Effector memory CD8-positive, alpha-beta T cell (primary cell): ENCODE measurements around the gene CCL3.
A peak's percentile ranks its signal among the peaks of the same experiment; 100 is the strongest.
"Not testable (repeated sequence)": the region's sequence is repeated elsewhere in the genome, so short reads cannot be mapped to it uniquely, and the experiment has no call there.

ENCODE experiments used
- ATAC-seq: fragments of 150-1000 bp; cut with Tn5 transposase; replicated peaks from 2 replicates; pipeline ENCODE4 v1.10.0; 2021; ENCODE audit warnings: mild to moderate bottlenecking, moderate library complexity
- DNase-seq, 3 experiments: peaks; one replicate each; pipeline ENCODE4 v3.0.0; 2021
- H3K27ac Mint-ChIP-seq, 2 donors: one replicate each; pipeline ENCODE4 v1.8.0; 2022; ENCODE audit warnings: mild to moderate bottlenecking in 2 of 2, mixed read lengths in 2 of 2, moderate library complexity in 2 of 2
- H3K27me3 Mint-ChIP-seq, 2 donors: one replicate each; pipeline ENCODE4 v1.8.0; 2022; ENCODE audit warnings: mixed read lengths in 2 of 2
- H3K36me3 Mint-ChIP-seq: one replicate; pipeline ENCODE4 v1.8.0; 2022; ENCODE audit warnings: mild to moderate bottlenecking, moderate library complexity, mixed read lengths; ENCODE audit not compliant: insufficient read depth
- H3K4me1 Mint-ChIP-seq, 2 donors: one replicate each; pipeline ENCODE4 v1.8.0; 2022; ENCODE audit warnings: low read depth in 2 of 2, mixed read lengths in 2 of 2
- H3K4me3 Mint-ChIP-seq, 2 donors: one replicate each; pipeline ENCODE4 v1.8.0; 2022; ENCODE audit warnings: mild to moderate bottlenecking in 2 of 2, mixed read lengths in 2 of 2, moderate library complexity in 2 of 2
- H3K9me3 Mint-ChIP-seq, 2 donors: one replicate each; pipeline ENCODE4 v1.8.0; 2022; ENCODE audit warnings: mixed read lengths in 2 of 2

Gene CCL3

DNA sequence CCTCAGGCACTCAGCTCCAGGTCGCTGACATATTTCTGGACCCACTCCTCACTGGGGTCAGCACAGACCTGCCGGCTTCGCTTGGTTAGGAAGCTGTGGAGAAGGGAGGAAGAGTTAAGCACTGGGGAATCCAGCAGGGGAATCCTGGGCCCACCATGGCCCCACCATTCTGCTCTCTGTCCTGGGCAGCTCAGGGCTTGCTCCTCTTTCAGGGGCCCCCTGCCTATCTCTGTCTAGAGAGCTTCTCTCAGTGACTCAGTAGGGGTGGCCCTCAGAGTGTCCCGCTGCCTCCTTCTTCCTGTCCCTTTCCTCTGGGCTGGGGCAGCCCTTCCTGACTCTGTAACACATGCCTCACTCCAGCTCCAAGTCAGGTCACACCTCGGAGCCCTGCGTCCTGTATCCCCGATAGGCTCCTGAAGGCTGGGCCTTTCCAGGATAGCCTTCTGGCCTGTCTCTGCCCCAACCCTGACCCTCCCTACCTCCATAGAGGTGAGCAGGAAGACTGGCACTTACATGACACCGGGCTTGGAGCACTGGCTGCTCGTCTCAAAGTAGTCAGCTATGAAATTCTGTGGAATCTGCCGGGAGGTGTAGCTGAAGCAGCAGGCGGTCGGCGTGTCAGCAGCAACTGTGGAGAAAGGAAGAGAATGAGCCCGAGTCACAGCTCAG, 1.1 kb downstream of the CCL3 start:
- H3K27me3 Mint-ChIP-seq: no peaks in the 10 kb centered on the region
- peak overlapping the region; percentile 96 to 99 for H3K27ac Mint-ChIP-seq
- no peaks in the 10 kb centered on the region for H3K9me3 Mint-ChIP-seq
- peak overlapping the region; percentile 65 to 78 for H3K4me3 Mint-ChIP-seq
- DNase-seq (no peak), ATAC-seq (no peak)
- peaks cover 14% of the 10 kb centered on the region for H3K36me3 Mint-ChIP-seq
- peaks cover 58 to 81% of the 10 kb centered on the region in 2 donors for H3K4me1 Mint-ChIP-seq

DNA sequence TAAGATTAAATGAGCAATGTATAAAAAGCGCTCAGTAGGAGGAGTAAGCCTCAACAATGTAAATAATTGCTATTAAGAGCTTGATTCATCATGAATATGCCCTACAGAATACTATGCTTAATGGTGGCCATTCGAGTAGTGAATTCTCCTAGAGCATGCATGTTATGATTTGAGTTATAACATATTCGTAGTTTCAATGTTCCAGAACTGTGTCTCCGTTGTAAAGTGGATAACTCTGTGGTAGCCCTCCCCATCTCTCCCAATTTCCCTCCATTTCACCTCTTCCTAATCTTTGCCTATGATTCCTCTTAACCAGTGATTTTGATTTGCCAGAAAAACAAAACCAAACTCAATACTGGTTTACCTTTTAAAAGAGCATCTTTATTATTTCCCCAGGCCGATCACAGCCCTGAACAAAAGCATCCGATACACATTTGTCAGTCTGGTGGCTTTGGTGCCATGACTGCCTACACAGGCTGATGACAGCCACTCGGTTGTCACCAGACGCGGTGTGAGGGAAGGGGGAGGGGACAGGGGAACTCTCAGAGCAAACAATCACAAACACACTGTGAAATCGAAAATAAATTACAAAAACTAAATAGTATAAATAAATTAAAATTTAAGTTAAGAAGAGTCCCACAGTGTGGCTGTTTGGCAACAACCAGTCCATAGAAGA, 1.9 kb downstream of the CCL3 start:
- Mint-ChIP-seq H3K27ac (peak overlapping the region; percentile 96 to 99), H3K36me3 (peaks cover 14% of the 10 kb centered on the region), H3K4me3 (peak overlapping the region; percentile 65 to 78), H3K4me1 (peaks cover 59 to 83% of the 10 kb centered on the region in 2 donors)
- H3K9me3 Mint-ChIP-seq, H3K27me3 Mint-ChIP-seq: not testable (repeated sequence)
- ATAC-seq: peak; percentile 67
- peak; percentile 52 to 70 (median 55) for DNase-seq

DNA sequence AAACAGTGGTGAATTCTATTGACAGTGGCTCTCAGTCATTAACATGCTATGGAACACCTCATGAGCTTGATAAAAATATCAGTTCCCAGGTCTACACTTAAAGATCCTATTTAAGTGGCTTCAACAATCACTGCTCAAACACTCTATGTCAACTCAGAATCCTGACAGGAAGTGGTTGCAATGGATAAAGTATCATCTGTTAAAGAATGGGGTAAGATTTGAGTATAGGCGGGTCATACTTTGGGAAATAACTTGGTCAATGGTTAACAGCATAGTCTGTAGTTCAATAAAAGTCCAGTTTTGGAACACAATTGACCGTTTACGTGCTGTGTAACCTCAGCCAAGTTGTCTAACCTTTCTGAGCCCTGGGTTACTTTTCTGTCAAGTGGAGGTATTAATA, 2.5 kb downstream of the CCL3 start:
- Mint-ChIP-seq H3K4me3 (peak overlapping the region in 1 of 2 donors; percentile 65), H3K36me3 (peaks cover 18% of the 10 kb centered on the region), H3K4me1 (peaks cover 60 to 83% of the 10 kb centered on the region in 2 donors), H3K27ac (peak overlapping the region; percentile 96 to 99)
- not testable (repeated sequence) for H3K27me3 Mint-ChIP-seq, ATAC-seq, DNase-seq, H3K9me3 Mint-ChIP-seq

DNA sequence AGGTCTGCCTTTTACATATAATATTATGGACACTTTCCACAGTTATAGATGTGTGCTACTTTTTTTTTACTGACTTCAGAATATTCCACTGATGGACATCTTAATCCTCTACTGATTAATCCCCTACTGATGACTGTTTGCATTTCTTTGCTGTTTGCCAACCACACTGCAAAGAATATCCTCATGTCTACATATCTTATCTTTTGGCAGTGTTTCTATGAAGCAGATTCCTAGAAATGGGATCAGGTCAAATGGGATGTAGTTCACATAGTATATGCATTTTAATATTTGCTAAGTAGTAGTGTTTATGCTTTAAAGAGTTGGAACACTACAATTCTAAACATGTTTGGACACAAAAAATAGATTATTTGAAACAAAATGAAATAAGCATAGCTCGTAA, 3.2 kb downstream of the CCL3 start:
- Mint-ChIP-seq H3K9me3 (no peaks in the 10 kb centered on the region), H3K36me3 (peaks cover 24% of the 10 kb centered on the region), H3K4me1 (peaks cover 66 to 86% of the 10 kb centered on the region in 2 donors), H3K27me3 (no peaks in the 10 kb centered on the region), H3K27ac (peak overlapping the region in 1 of 2 donors; percentile 99), H3K4me3 (no peak overlapping the region)
- ATAC-seq: no peak
- no peak for DNase-seq

DNA sequence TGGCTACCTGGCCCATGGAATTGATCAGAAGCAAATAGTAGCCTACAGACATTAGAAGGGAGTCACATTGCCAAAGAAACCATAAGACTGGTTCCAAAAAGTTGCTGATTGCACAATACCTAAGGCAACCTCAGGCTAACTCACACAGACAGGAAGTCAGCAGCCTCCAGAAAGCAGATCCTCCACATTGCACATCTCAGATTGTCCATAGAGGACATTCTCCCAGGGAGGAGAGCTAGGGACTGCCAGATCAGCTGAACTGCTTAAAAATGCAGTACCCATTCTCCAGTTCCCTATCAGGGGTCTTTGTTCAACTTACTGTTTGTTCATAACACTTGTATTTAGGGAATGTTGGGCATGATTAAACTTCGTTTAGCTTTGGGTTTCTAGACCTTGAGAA, 4.2 kb downstream of the CCL3 start:
- DNase-seq (no peak), ATAC-seq (no peak)
- no peaks in the 10 kb centered on the region for H3K27me3 Mint-ChIP-seq
- no peaks in the 10 kb centered on the region for H3K9me3 Mint-ChIP-seq
- peak overlapping the region; percentile 93 to 99 for H3K27ac Mint-ChIP-seq
- H3K4me1 Mint-ChIP-seq: peaks cover 67 to 85% of the 10 kb centered on the region in 2 donors
- H3K36me3 Mint-ChIP-seq: peaks cover 24% of the 10 kb centered on the region
- H3K4me3 Mint-ChIP-seq: peak overlapping the region; percentile 64

DNA sequence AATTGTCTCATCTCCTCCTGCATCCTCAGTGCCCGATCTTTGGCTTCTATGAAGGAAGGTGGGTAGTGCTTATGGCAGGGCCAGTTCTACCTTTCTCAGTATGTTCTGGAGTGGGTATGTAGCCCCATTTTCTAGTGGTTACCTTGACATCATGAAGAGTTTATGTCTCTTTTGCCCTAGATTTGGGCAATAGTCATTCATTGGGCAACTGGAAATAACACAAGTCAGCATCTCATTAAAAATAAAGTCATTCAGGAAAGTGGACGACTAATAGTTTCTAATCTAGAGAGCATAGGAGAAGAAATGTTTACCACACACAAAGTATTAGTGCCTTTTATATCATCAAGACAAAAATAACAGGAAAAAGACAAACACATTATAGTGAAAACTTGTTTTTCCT, 6.3 kb downstream of the CCL3 start:
- not testable (repeated sequence) for DNase-seq, H3K9me3 Mint-ChIP-seq, H3K27me3 Mint-ChIP-seq, ATAC-seq
- H3K4me1 Mint-ChIP-seq: peaks cover 50 to 68% of the 10 kb centered on the region in 2 donors
- H3K27ac Mint-ChIP-seq: peak overlapping the region; percentile 93 to 99
- H3K4me3 Mint-ChIP-seq: peak overlapping the region; percentile 33 to 47
- H3K36me3 Mint-ChIP-seq: peaks cover 10% of the 10 kb centered on the region

DNA sequence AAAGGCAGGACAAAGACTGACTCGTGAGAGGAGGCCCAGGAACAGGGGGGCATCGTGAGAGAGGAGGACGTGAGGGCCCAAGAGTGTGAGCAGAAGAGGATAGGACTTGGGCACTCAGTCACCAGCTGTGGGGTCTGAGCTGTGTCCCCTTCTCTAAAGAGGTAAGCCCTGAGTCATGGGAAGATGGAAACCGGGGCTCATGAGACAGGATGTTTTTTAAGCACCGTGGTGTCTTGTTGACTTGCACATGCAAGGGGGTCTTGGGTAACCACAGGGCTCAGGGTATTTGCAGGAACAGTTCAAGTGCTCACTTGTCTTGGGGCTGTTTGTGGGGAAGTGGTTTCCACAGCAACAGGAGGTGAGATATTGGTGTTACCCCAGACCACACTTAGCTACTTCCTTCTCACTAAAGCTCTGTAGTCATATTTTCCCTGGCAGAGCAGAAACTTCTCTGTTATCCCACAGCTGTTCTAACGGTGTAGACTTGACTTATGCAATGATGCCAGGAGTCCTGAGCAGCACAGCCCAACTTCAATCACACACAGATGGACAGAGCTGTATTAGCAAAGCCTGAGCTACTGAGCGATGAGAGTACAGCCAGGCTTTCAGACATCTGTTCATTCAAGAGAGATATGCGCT, 7.3 kb downstream of the CCL3 start:
- Mint-ChIP-seq H3K36me3 (peaks cover 10% of the 10 kb centered on the region), H3K27ac (peak overlapping the region; percentile 99), H3K4me1 (peaks cover 43 to 66% of the 10 kb centered on the region in 2 donors), H3K4me3 (peak overlapping the region; percentile 79 to 82)
- H3K9me3 Mint-ChIP-seq, H3K27me3 Mint-ChIP-seq: not testable (repeated sequence)
- DNase-seq (peak; percentile 68 to 78 (median 69)), ATAC-seq (peak; percentile 87)

DNA sequence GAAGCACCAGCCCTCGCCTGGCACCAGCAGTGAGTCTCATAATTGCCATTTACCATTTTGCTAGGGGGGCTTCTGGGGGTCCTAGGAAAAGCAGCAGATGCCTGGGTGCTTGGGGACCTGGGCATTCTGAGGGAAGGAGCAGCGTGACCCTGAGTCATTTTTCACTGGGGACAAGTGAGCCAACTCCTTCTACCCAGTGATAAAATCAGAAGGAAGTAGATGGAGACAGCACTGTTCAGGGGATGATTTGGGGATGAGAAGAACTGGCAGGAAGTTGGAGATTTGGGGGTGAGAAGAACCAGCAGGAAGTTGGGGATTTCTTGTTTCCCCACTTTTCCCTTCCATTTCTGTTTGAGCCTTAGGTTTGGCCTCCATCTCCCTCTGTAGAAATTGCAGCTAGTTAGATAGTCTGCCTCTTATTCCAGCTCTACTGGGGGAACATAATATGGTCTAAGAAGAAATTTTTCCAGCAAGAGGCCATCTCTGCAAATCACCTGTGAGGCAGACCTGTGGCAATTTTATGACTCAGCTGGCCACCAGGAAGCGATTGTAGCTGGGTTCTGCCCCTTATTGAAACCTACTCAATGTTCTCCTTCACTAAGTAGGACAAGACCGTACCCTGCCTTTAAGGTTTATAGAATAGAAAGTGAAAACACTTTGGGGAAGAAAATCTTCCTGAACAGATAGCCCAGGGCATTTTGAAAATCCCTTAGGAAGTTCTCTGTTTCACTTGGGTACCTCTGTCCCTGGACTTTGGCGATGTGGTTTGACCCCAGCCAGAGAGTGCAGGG, 8.1 kb downstream of the CCL3 start:
- Mint-ChIP-seq H3K36me3 (peaks cover 10% of the 10 kb centered on the region), H3K27ac (peak overlapping the region; percentile 99), H3K4me3 (peak overlapping the region; percentile 79 to 82), H3K4me1 (peaks cover 43 to 66% of the 10 kb centered on the region in 2 donors)
- not testable (repeated sequence) for H3K9me3 Mint-ChIP-seq, DNase-seq, H3K27me3 Mint-ChIP-seq
- ATAC-seq: peak; percentile 27

DNA sequence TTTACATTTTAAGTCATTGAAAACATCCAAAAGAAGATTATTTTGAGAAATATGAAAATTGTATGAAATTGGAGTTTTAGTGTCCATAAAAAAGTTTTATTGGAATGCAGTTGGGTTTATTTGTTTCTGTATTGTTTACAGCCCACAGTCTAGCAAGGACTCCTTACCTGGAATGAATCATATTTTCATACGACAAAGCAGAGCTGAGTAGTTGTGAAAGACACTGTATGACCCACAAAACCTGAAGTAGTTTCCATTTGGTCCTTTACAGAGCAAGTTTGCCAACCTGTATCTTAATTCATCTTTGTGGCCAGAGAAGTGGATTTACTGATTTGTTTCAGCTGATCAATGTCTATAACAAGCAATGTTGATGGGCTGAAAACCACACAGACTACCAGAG, 15.6 kb downstream of the CCL3 start:
- no peak for ATAC-seq
- H3K27ac Mint-ChIP-seq: peak overlapping the region in 1 of 2 donors; percentile 84
- H3K36me3 Mint-ChIP-seq: no peaks in the 10 kb centered on the region
- DNase-seq: no peak
- no peaks in the 10 kb centered on the region for H3K27me3 Mint-ChIP-seq
- peaks cover 29 to 53% of the 10 kb centered on the region in 2 donors for H3K4me1 Mint-ChIP-seq
- H3K9me3 Mint-ChIP-seq: peaks cover 0 to 5% of the 10 kb centered on the region in 2 donors
- H3K4me3 Mint-ChIP-seq: peak overlapping the region in 1 of 2 donors; percentile 61

DNA sequence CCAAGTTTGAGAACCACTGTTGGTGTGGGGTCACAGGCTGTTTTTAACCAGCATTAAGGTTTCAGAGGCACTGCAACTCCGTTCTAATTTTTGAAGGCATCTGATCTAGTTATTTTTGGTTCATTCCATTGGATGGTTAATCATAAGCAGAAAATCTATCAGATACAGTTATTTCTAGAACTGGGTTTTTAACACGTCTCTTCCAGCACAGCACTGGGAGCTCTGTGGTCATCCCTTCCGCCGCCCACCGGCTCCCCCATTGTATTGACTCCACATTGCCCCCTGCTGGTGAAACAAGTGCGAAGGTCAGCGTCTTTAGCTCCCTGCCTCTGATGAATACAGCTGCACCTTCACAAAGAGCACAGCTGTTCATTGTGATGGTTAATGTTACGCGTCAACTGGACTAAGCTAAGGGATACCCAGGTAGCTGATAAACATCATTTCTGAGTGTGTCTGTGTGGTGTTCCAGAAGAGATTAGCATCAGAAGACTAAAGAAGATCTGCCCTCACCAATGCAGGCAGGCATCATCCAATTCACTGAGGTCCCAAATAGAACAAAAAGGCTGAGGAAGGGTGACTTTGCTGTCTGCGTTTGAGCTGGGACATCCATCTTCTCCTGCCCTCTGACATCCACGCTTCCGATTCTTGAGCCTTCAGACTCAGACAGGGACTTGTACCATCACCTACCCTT, 17.4 kb downstream of the CCL3 start:
- H3K27me3 Mint-ChIP-seq: no peaks in the 10 kb centered on the region
- ATAC-seq: peak; percentile 90
- H3K4me3 Mint-ChIP-seq: peak overlapping the region; percentile 68 to 73
- peak; percentile 70 to 79 (median 76) for DNase-seq
- H3K36me3 Mint-ChIP-seq: no peaks in the 10 kb centered on the region
- peaks cover 0 to 2% of the 10 kb centered on the region in 2 donors for H3K9me3 Mint-ChIP-seq
- H3K27ac Mint-ChIP-seq: peak overlapping the region; percentile 59 to 84
- H3K4me1 Mint-ChIP-seq: peaks cover 36 to 55% of the 10 kb centered on the region in 2 donors

DNA sequence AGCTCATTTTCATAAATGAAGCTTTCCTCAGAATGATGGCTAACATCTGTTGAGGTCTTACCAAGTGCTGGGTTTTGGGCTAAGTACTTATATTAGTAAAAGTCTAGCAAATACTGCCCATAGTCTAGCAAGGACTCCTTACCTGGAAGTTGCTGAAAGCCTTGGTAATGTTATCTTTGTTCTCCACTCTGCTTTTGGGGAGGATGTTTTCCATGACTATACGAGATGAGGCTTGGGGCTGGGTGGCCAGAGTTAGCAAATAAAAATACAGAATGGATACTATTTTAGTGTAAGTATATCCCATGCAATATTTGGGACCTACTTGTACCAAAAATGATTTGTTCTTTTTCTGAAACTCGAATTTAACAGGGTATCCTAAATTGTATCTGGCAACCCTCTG, 18.2 kb downstream of the CCL3 start:
- ATAC-seq (no peak), DNase-seq (no peak)
- peaks cover under 1% of the 10 kb centered on the region for H3K36me3 Mint-ChIP-seq
- H3K9me3 Mint-ChIP-seq: peaks cover 0 to 1% of the 10 kb centered on the region in 2 donors
- no peaks in the 10 kb centered on the region for H3K27me3 Mint-ChIP-seq
- peak overlapping the region in 1 of 2 donors; percentile 84 for H3K27ac Mint-ChIP-seq
- H3K4me1 Mint-ChIP-seq: peaks cover 41 to 57% of the 10 kb centered on the region in 2 donors
- H3K4me3 Mint-ChIP-seq: no peak overlapping the region

DNA sequence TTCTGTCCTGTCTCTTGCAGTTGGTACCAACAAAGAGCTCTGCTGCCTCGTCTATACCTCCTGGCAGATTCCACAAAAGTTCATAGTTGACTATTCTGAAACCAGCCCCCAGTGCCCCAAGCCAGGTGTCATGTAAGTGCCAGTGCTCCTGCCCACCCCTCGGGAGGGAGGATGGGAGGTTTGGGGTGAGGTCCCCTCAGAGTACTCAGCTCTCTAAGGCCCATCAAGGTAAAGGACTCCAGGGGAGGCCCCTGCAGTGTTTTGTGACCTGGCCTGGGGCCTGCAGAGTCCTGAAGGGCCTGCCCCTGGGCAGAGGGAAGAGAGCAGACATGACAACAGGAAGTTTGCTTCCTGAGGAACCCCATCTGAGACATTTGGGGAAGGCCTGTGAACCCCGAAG, 19.5 kb downstream of the CCL3 start:
- H3K9me3 Mint-ChIP-seq: no peaks in the 10 kb centered on the region
- ATAC-seq (no peak), DNase-seq (no peak)
- peak overlapping the region in 1 of 2 donors; percentile 38 for H3K4me3 Mint-ChIP-seq
- H3K27ac Mint-ChIP-seq: peak overlapping the region; percentile 89 to 93
- H3K27me3 Mint-ChIP-seq: no peaks in the 10 kb centered on the region
- H3K4me1 Mint-ChIP-seq: peaks cover 53 to 66% of the 10 kb centered on the region in 2 donors
- peaks cover 5% of the 10 kb centered on the region for H3K36me3 Mint-ChIP-seq
